ENCODE measurements around the gene COA8. TPM values are rescaled to one million over a fixed set of nuclear protein-coding genes. Genes with fewer than 3 reads are reported as not detected.

The COA8 gene
- polyA plus RNA-seq, 1 of the 3 experiments (the other 2 are of a cell fraction): 25.2 TPM

DNA sequence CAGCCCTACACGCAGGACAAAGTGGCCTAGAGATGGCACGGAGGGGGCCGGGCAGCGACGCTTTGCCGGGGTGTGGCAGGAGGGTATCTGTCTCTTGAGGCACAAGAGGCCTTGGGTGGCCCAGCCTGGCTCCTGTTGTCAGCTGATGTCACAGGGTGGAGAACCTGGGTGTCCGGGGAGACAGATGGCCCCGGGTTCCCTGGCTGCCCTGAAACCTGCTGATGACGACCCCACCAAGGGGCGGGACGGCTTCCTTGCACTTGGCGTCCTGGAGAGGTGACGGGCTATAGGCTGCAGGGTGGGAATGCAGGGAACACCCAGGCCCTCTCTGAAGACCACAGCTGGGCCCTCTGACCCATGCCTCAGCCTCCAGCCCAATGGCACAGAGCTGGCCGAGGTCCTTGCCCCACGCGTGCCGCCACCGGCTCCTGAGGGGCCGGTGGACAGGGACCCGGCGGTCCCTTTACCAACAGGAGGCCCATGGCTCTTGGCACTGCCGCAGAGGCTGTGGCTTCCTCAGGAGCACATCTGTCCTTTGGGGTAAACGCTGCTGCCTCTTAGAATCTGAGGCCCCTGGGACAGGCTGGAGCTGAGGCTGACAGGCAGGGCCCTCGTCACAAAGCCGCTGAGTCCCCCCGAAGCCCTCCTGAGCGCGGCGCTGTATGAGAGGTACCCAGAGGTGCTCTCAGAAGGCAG is 17.4 kb upstream of the COA8 start:
- no peaks in the 10 kb centered on the region for H3K27me3 ChIP-seq (ENCODE audit: insufficient read depth)
- peaks cover 8% of the 10 kb centered on the region for H3K79me2 ChIP-seq (ENCODE audit: insufficient read depth)
- H3K36me3 ChIP-seq (replicated peaks in 1 of 2; ENCODE audit: control insufficient read depth in 1 of 2, insufficient read depth in 2 of 2, low read length in 1 of 2): no peaks in the 10 kb centered on the region
- DNase-seq: peak; percentile 14
- H3K4me1 ChIP-seq (ENCODE audit: control insufficient read depth in 1 of 2, insufficient read depth in 2 of 2, low read depth in 1 of 2, low read length in 1 of 2): peaks cover 11 to 40% of the 10 kb centered on the region in 2 experiments; a peak in 3 of 4 replicates
- H3F3A ChIP-seq (replicated peaks; ENCODE audit: insufficient read depth): peaks cover 9% of the 10 kb centered on the region
- no peak overlapping the region for H2AFZ ChIP-seq (ENCODE audit: low read depth)
- POLR2A ChIA-PET: no interaction called here
- H3K9ac ChIP-seq: no peak overlapping the region
- H3K4me3 ChIP-seq (ENCODE audit: low read depth in 2 of 2, low read length in 1 of 2): no peak overlapping the region
- WGBS (ENCODE audit: low lambda C conversion rate): 83% methylated on average over 16 of the region's 29 CpGs
- H4K20me1 ChIP-seq (ENCODE audit: insufficient read depth): peaks cover 17% of the 10 kb centered on the region
- no peak overlapping the region for H3K4me2 ChIP-seq
- no peaks in the 10 kb centered on the region for H3K9me3 ChIP-seq
- TF ChIP-seq, protein P1, sequence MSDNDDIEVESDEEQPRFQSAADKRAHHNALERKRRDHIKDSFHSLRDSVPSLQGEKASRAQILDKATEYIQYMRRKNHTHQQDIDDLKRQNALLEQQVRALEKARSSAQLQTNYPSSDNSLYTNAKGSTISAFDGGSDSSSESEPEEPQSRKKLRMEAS (IDR thresholded peaks at IDR 0.05; ENCODE audit: low read depth): no peak
- TF ChIP-seq MEF2A (IDR thresholded peaks at IDR 0.05; ENCODE audit: borderline replicate concordance, low read depth) (no peak), ELF1 (IDR thresholded peaks at IDR 0.05) (no peak), FOXJ3 (CRISPR knock-in tag; IDR thresholded peaks at IDR 0.05) (no peak), SMC3 (IDR thresholded peaks at IDR 0.05; ENCODE audit: low read depth, low read length) (no peak)
- TF ChIP-seq, protein P2, sequence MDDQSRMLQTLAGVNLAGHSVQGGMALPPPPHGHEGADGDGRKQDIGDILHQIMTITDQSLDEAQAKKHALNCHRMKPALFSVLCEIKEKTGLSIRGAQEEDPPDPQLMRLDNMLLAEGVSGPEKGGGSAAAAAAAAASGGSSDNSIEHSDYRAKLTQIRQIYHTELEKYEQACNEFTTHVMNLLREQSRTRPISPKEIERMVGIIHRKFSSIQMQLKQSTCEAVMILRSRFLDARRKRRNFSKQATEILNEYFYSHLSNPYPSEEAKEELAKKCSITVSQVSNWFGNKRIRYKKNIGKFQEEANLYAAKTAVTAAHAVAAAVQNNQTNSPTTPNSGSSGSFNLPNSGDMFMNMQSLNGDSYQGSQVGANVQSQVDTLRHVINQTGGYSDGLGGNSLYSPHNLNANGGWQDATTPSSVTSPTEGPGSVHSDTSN (IDR thresholded peaks at IDR 0.05): no peak
- TF ChIP-seq, protein P3, sequence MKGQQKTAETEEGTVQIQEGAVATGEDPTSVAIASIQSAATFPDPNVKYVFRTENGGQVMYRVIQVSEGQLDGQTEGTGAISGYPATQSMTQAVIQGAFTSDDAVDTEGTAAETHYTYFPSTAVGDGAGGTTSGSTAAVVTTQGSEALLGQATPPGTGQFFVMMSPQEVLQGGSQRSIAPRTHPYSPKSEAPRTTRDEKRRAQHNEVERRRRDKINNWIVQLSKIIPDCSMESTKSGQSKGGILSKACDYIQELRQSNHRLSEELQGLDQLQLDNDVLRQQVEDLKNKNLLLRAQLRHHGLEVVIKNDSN (IDR thresholded peaks at IDR 0.05; ENCODE audit: borderline replicate concordance, low read depth): no peak
- TF ChIP-seq, protein P4, sequence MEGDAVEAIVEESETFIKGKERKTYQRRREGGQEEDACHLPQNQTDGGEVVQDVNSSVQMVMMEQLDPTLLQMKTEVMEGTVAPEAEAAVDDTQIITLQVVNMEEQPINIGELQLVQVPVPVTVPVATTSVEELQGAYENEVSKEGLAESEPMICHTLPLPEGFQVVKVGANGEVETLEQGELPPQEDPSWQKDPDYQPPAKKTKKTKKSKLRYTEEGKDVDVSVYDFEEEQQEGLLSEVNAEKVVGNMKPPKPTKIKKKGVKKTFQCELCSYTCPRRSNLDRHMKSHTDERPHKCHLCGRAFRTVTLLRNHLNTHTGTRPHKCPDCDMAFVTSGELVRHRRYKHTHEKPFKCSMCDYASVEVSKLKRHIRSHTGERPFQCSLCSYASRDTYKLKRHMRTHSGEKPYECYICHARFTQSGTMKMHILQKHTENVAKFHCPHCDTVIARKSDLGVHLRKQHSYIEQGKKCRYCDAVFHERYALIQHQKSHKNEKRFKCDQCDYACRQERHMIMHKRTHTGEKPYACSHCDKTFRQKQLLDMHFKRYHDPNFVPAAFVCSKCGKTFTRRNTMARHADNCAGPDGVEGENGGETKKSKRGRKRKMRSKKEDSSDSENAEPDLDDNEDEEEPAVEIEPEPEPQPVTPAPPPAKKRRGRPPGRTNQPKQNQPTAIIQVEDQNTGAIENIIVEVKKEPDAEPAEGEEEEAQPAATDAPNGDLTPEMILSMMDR (IDR thresholded peaks at IDR 0.05): no peak
- no peaks in the 10 kb centered on the region for H3K9me2 ChIP-seq
- CTCF ChIA-PET: interaction anchor here (1.2 to 11.6 kb wide), 8 partner anchors 8 to 53 kb away, joined by 4 to 194 read pairs (median 22); partner anchors contain the start of gene CKB
- H3K27ac ChIP-seq (ENCODE audit: low read depth in 2 of 2, low read length in 1 of 2): no peak overlapping the region

DNA sequence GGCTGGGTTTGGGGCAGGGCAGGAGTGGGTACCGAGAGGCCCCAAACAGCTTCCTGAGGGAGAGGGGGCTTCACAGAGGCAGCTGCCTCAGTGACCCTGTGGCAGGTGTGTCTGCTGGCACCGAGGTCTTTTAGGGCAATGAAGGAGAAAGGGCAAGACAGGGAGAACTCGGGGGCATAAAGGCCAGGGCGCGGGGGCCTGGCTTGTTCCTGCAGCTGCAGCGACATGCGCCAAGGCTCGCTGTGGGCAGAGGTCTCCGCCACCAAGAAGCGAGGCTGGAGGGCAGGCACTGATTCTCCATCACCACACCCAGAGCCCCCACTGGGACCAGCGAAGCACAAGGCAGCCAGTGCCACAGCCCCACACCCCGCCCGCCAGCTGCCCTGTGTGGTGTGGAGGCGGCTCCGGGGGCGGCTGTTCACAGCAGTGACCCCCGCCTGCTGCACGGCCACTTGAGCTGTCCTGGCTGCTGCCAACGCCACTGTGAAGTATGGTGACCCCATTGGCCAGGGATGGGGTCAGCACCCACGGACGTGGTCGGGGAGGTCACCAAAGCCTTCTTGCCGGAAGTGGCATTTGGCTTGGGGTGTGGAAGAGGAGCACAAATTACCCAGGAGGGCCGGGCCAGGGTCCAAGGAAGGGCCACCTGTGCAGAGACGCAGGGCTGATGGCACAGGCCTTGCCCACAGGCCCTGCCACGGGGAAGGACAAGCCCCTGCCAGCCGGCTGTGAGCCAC is 16.7 kb upstream of the COA8 start:
- H3K9me3 ChIP-seq: no peaks in the 10 kb centered on the region
- TF ChIP-seq SIN3A (IDR thresholded peaks at IDR 0.05; ENCODE audit: borderline replicate concordance, low read depth, low read length) (no peak), RCOR1 (IDR thresholded peaks at IDR 0.05; ENCODE audit: low read length) (no peak), YY1 (IDR thresholded peaks at IDR 0.05; ENCODE audit: low read depth) (no peak), SMC3 (IDR thresholded peaks at IDR 0.05; ENCODE audit: low read depth, low read length) (no peak), FOXJ3 (CRISPR knock-in tag; IDR thresholded peaks at IDR 0.05) (no peak)
- TF ChIP-seq, protein P5, sequence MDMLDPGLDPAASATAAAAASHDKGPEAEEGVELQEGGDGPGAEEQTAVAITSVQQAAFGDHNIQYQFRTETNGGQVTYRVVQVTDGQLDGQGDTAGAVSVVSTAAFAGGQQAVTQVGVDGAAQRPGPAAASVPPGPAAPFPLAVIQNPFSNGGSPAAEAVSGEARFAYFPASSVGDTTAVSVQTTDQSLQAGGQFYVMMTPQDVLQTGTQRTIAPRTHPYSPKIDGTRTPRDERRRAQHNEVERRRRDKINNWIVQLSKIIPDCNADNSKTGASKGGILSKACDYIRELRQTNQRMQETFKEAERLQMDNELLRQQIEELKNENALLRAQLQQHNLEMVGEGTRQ (IDR thresholded peaks at IDR 0.05; ENCODE audit: borderline replicate concordance, low read depth, low read length): no peak
- ChIA-PET POLR2A (no interaction called here), CTCF (interaction anchor here (0.6 to 11.6 kb wide), 14 partner anchors 9 to 155 kb away, joined by 4 to 194 read pairs (median 12); partner anchors contain the start of genes BAG5, CKB and TRMT61A)
- H3K36me3 ChIP-seq (replicated peaks in 1 of 2; ENCODE audit: control insufficient read depth in 1 of 2, insufficient read depth in 2 of 2, low read length in 1 of 2): no peaks in the 10 kb centered on the region
- H3K4me2 ChIP-seq: no peak overlapping the region
- H3K9me2 ChIP-seq: no peaks in the 10 kb centered on the region
- peak; percentile 31 for DNase-seq
- H3K4me3 ChIP-seq (ENCODE audit: low read depth in 2 of 2, low read length in 1 of 2): no peak overlapping the region; a peak in 1 of 4 replicates
- no peak overlapping the region for H3K9ac ChIP-seq
- H4K20me1 ChIP-seq (ENCODE audit: insufficient read depth): peaks cover 17% of the 10 kb centered on the region
- H3F3A ChIP-seq (replicated peaks; ENCODE audit: insufficient read depth): peaks cover 3% of the 10 kb centered on the region
- peaks cover 15% of the 10 kb centered on the region for H3K79me2 ChIP-seq (ENCODE audit: insufficient read depth)
- WGBS (ENCODE audit: low lambda C conversion rate): 62% methylated on average over 7 of the region's 27 CpGs
- no peak overlapping the region for H3K27ac ChIP-seq (ENCODE audit: low read depth in 2 of 2, low read length in 1 of 2)
- no peak overlapping the region for H2AFZ ChIP-seq (ENCODE audit: low read depth)
- H3K27me3 ChIP-seq (ENCODE audit: insufficient read depth): no peaks in the 10 kb centered on the region
- peaks cover 4 to 33% of the 10 kb centered on the region in 2 experiments; a peak in 3 of 4 replicates for H3K4me1 ChIP-seq (ENCODE audit: control insufficient read depth in 1 of 2, insufficient read depth in 2 of 2, low read depth in 1 of 2, low read length in 1 of 2)
